GM19467 (cell line): ENCODE measurements around the gene UBE2J2.
"Not testable (repeated sequence)": the region's sequence is repeated elsewhere in the genome, so short reads cannot be mapped to it uniquely, and the experiment has no call there.

Experiments
- ATAC-seq: cut with Tn5 transposase; IDR thresholded peaks from one replicate; pipeline ENCODE4 v1.9.1; 2021; ENCODE audit warnings: mild to moderate bottlenecking, moderate library complexity; ENCODE audit not compliant: unreplicated experiment

UBE2J2 gene

GRCh38 chr1:1273512-1274298, at the start of gene UBE2J2:
Gene UBE2J2 (minus strand): TSS chr1:1273854. CDS start chr1:1267992, 5,862 bp downstream.
- peak; percentile 76 for ATAC-seq

- ATAC-seq, result no peak
These were observed 49.3 kb upstream of the UBE2J2 start for GRCh38 chr1:1322952-1323351.

GRCh38 chr1:1322418-1322817, 48.8 kb upstream of the UBE2J2 start:
- ATAC-seq, result no peak

- no peak for ATAC-seq
These were observed 47.8 kb upstream of the UBE2J2 start for GRCh38 chr1:1321477-1321876.

- ATAC-seq, result no peak
These were observed 47.2 kb upstream of the UBE2J2 start for GRCh38 chr1:1320666-1321448.

- no peak for ATAC-seq
These were observed 45.9 kb upstream of the UBE2J2 start for GRCh38 chr1:1319646-1319941.

GRCh38 chr1:1318777-1319645, 45.4 kb upstream of the UBE2J2 start:
- no peak for ATAC-seq

- ATAC-seq, result no peak
These were observed 44.5 kb upstream of the UBE2J2 start for GRCh38 chr1:1318131-1318652.

GRCh38 chr1:1317420-1317819, 43.8 kb upstream of the UBE2J2 start:
- no peak for ATAC-seq

GRCh38 chr1:1316199-1316598, 42.5 kb upstream of the UBE2J2 start:
- not testable (repeated sequence) for ATAC-seq

GRCh38 chr1:1315435-1315954, 41.8 kb upstream of the UBE2J2 start:
- ATAC-seq, result no peak

GRCh38 chr1:1314678-1315335, 41.2 kb upstream of the UBE2J2 start:
- ATAC-seq, result no peak

GRCh38 chr1:1314237-1314586, 40.6 kb upstream of the UBE2J2 start:
- no peak for ATAC-seq

- no peak for ATAC-seq
These were observed 40.0 kb upstream of the UBE2J2 start for GRCh38 chr1:1313500-1314236.

GRCh38 chr1:1312450-1313314, 39.0 kb upstream of the UBE2J2 start:
- no peak for ATAC-seq

- ATAC-seq, result no peak
These were observed 37.8 kb upstream of the UBE2J2 start for GRCh38 chr1:1311107-1312104.

- ATAC-seq, result no peak
These were observed 36.9 kb upstream of the UBE2J2 start for GRCh38 chr1:1310476-1311053.

- no peak for ATAC-seq
These were observed 36.4 kb upstream of the UBE2J2 start for GRCh38 chr1:1310109-1310385.
